HK-2 (cell line): Measurements from ENCODE around the gene IL18R1.

Source experiments
- DNase-seq: peaks from one replicate; pipeline ENCODE4 v3.0.0-alpha.2; 2018; ENCODE audit not compliant: unreplicated experiment

IL18R1 gene

DNA sequence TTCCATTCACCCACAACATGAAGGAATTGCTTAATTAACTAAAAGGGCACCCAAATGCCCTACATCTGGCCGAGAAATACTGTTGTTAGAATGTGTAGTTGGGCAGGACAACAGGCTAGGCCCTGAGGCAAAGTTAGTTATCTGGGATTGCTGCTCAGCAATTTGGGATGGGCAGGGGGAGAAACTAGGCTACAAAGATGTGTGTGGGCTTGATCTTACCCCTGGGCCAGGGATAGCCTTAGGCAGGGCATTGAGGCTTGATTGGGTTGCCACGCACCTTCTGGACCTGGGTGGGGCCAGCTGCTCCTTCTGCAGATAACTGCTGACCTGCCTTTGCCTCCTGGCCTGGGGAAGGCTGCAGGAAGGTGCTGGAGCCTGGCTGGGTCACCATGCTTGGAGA is 76.8 kb downstream of the IL18R1 start:
- DNase-seq, result no peak

DNA sequence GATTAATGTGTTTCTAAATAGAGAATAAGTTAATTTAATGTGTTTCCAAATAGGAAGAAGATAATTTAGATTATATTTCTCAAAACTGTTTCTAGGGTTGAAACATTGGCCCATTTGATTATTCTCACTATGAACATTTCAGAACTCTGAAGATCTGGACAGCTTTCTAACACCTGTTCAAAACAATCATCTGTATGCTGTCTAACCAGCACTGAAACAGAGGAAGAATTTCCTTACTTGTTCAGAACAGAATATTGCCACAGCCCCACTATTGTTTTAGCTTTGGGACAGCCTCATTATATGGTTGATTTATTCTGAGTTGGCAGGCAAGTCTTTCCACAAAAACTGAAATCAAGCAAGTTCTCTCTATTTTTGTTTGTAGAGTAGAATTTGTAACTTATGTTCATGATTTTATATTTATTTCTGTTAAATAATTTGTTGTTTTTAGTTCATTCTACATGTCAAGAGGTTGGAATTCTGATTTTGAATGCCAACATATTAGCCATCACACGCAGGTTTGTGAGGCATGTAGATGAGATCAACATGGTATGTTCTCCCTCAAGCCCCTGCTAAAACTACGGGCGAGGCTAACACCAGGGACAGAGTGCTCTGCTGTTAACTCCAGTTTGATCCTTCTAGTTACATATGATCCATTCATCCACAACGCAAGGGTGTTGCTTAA is 78.5 kb downstream of the IL18R1 start:
- no peak for DNase-seq

DNA sequence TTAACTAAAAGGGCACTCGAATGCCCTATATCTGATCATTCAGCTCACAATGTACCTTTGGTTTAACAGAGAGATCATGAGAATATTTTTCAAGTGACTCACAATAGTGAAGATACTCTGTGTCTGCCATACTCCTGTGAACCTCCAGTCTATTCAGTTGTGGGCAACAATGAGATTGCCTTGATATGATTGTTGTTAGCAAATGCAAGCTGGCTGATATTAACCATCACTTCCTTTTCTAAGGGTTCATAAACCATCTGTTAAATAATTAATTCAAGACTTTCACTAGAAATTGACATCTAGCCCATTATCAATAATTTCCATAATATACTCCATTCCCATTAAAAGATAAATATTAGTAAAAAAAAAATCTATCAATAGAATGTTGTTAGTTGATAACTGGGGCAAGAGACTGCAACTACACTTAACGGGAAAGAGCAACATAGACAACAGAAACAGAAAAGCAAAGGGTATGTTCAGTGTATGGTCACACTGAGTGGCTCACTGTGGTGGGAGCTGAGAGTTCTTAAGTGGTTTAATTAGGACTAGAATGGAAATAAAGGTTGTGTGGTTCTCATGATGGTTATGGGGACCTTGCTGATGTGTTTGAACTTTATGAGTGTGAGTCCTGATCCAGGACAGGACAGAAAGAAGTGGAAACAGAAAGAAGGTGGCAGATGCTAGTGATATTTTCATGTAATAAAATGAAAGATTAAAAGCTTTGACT is 79.2 kb downstream of the IL18R1 start:
- no peak for DNase-seq

DNA sequence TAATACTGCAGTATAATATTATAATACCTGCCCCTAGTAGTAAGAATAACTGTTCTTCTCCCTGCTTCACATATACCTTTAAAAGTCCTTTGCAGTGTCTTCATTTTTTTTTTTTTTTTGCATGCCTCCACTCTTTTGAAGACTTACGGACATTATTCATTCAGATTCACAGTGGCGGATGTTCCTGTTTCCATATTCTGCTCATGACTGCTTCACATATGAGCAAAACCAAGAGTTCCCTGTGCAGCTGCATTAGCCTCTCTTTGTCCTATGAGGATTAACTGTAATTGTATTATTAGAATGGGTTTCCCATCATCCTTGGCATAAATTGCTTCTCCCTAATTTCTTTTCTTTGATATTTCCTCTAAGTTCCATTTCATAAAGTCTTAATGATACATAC is 80.1 kb downstream of the IL18R1 start:
- no peak for DNase-seq

DNA sequence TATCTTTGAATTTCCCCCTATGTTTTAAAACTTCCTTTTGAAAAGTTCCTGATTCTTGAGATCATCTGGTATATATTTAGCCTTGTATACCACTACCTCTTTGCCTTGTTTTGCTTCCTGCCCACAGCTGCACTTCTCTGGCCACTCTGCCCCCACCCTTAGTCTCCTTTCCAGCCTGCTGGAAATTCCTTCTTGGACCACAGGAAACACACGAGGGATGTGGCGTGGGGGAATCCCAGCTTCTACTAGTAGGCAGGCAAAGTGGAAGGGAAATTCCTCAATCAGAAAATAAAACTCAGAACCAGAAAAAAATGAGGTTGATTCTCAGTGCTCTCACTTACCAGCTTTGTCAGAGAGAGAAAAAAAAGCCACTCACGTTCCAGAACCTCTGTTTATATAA is 80.7 kb downstream of the IL18R1 start:
- DNase-seq, result peak; percentile 55

DNA sequence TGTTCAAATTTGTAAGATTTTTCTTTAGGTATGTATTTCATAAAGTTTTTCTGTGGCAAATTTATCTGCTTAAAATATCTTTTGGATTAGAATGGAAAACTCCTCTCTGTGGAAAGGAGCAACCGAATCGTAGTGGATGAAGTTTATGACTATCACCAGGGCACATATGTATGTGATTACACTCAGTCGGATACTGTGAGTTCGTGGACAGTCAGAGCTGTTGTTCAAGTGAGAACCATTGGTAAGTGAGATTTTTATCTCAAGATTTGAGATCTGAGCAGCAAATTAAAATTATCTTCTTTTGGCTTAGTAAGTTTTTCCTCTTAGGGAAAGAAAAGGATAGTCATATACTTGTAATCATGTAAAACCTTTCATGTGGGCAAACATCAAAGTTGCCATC is 81.5 kb downstream of the IL18R1 start:
- no peak for DNase-seq

DNA sequence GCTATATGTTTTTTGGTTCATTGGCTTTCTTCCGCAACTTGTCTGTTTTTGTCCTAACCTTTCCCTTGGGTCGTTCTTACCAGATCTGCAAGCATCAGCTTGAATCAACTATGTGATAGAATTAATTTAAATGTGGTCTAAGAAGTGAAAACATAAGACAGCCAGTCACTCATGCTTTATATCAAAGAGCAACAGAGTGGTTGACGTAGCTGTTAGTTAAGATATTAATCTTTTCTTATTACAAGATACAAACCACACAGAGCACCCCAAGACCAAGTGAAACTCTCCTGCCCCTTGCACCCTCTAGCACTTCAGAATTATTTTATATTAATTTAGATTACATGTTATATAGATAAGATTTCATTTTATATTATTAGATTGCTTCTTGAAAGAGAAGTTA is 82.5 kb downstream of the IL18R1 start:
- DNase-seq, result no peak

DNA sequence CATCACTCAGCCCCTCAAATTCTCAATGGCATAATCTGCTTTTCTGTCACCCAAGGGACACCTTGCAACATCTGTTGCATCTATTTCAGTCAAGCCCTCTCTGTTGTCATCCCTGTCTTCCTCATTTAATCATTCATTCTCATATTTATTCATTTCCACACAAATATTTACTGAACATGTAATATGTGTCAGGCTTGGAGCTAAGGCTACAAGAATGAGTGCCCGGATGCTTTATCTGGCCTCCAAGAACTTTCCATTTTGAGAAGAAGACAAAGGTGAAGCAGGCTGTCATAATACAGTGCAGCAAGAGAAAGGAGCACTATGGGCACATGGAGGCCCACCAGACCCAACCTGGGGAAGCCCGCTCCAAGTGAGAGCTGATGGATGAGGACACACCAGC is 83.0 kb downstream of the IL18R1 start:
- no peak for DNase-seq

DNA sequence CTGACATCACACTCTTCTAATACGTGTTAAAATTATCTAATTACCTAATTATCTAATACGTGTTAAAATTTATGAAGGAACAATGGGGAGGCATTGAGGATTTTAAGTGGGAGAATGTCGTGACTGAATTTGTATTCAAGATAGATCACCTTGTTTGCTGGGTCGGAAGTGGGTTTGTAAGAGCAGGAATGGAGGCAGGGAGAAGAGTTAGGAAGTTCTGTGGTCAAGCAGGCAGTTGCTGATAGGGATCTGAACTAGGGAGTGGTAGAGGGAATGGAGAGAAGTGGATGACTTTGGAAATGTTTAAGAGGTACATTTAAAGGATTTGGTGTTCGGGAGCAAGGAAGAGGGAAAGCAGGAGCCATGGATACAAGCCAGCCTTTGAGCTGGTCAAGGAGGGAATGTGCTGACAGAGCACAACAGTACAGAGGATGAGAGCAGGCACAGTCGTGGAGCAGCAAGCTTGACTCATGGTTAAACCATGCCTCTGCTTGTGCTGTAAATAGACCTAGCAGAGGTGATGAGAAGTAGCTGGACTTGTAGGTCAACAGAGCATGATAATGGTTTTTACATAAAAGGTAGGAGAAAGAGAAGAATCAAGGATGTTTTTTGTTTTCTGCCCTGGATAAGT is 83.6 kb downstream of the IL18R1 start:
- peak; percentile 51 for DNase-seq

DNA sequence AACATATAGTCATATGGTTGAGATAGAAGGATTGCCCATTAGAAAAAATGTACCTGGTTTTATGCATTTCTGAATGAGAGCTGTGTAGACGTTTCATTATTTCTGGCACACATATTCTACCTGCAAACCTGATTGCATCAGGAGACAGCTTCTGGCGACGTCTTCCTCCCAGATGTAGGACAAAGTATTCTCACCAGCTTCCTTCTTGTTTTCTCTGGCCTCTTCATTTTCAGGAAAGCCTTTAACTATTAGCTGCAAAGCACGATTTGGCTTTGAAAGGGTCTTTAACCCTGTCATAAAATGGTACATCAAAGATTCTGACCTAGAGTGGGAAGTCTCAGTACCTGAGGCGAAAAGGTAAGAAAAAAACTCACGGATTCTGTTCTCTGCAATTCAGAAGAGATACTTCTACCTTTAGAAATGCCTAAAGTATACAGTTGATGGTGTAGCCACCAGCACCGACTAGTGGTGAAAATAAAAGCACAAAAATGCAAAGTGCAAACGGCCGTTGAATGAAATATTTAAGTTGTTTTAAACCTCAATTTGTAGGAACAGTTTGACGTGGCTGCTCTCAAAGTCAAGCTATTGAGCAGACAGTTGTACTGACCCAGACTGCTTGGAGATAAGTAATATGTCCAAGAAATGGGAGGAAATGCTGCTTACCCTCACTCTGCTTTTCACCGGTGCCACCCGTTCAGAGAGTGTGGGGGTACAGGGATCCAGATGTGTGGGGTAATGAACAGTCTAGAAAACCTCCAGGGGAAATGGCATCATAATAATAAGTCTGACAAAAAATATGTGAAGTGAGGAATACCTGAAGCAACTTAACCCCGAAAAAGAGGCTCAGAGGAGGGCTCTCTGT is 87.6 kb downstream of the IL18R1 start:
- peak; percentile 17 for DNase-seq

DNA sequence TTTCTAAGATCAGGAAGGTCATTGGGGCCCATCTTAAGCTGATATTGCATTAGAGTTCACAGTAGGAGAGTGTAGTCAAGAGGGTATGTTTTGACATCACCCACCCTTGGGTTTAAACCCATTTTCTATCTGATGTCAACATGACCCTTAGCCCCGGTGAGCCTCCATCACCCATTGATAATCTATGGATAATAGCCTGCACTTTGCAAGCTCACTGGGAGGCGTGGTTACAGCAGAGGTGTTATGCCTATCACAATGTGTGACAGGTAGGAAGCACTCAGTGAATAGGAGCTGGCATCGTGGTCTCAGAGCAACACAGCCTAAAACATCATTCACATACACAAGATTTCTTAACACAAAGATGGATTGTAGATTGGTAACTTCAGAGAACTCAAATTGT is 88.6 kb downstream of the IL18R1 start:
- no peak for DNase-seq

DNA sequence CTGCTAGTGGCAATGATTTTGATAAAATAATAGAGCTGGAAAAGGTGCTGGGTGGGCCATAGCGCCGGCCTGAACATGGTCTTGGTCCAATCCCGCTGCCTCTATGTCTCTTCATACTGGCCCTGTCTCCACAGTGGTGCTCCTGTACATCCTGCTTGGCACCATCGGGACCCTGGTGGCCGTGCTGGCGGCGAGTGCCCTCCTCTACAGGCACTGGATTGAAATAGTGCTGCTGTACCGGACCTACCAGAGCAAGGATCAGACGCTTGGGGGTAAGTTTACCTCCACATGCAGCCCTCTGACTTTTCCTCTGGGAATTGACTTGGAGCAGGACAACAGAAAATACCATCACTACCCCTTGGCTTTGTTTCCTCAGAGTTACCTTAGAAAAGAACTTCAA is 91.3 kb downstream of the IL18R1 start:
- DNase-seq, result no peak
